Dedifferentiated amniotic fluid mesenchymal stem cell (primary cell): Measurements from ENCODE around the gene YTHDC1.

Experiments used
- DNase-seq: peaks from one replicate; pipeline ENCODE4 v3.0.0-alpha.2; 2016; ENCODE audit errors: extremely low spot score

Gene YTHDC1

GRCh38 chr4:68358988-68359387, 9.1 kb upstream of the YTHDC1 start:
- DNase-seq, result no peak

- no peak for DNase-seq
These were observed 2.9 kb upstream of the YTHDC1 start for GRCh38 chr4:68352791-68353190.

GRCh38 chr4:68349279-68349648, 626 bp downstream of the YTHDC1 start:
- peak; percentile 40 for DNase-seq

GRCh38 chr4:68348577-68348976, 1.3 kb downstream of the YTHDC1 start:
- DNase-seq, result no peak

- DNase-seq, result no peak
These were observed 2.0 kb downstream of the YTHDC1 start for GRCh38 chr4:68347845-68348244.

GRCh38 chr4:68346461-68346860, 3.4 kb downstream of the YTHDC1 start:
- no peak for DNase-seq

GRCh38 chr4:68344785-68345184, 5.1 kb downstream of the YTHDC1 start:
- DNase-seq, result no peak

- no peak for DNase-seq
These were observed 5.8 kb downstream of the YTHDC1 start for GRCh38 chr4:68344049-68344448.

- DNase-seq, result no peak
These were observed 7.8 kb downstream of the YTHDC1 start for GRCh38 chr4:68342134-68342533.

- no peak for DNase-seq
These were observed 11.3 kb downstream of the YTHDC1 start for GRCh38 chr4:68338625-68339024.

GRCh38 chr4:68337522-68337921, 12.4 kb downstream of the YTHDC1 start:
- no peak for DNase-seq

GRCh38 chr4:68337004-68337403, 12.9 kb downstream of the YTHDC1 start:
- DNase-seq, result no peak

GRCh38 chr4:68336530-68336929, 13.4 kb downstream of the YTHDC1 start:
- DNase-seq, result no peak

- DNase-seq, result no peak
These were observed 23.7 kb downstream of the YTHDC1 start for GRCh38 chr4:68326141-68326540.

GRCh38 chr4:68324519-68325262, 25.2 kb downstream of the YTHDC1 start:
- no peak for DNase-seq

GRCh38 chr4:68319040-68319439, 30.9 kb downstream of the YTHDC1 start:
- DNase-seq, result no peak

GRCh38 chr4:68316193-68316969, 33.5 kb downstream of the YTHDC1 start:
- DNase-seq, result no peak

- no peak for DNase-seq
These were observed 39.1 kb downstream of the YTHDC1 start for GRCh38 chr4:68310651-68311247.

GRCh38 chr4:68304731-68305130, 45.2 kb downstream of the YTHDC1 start:
- no peak for DNase-seq

GRCh38 chr4:68299492-68300457, 50.1 kb downstream of the YTHDC1 start:
- no peak for DNase-seq

- no peak for DNase-seq
These were observed 52.8 kb downstream of the YTHDC1 start for GRCh38 chr4:68297137-68297536.

- DNase-seq, result no peak
These were observed 58.6 kb downstream of the YTHDC1 start for GRCh38 chr4:68291256-68291655.
